Liver (tissue), 9 donors: Measurements from ENCODE around the gene ARGFX. TPM values are rescaled to one million over a fixed set of nuclear protein-coding genes. Genes with fewer than 3 reads are reported as not detected.

ENCODE experiments used
- DNase-seq: peaks from one replicate; pipeline ENCODE4 v3.0.0-alpha.2; 2017; ENCODE audit warnings: low spot score
- H3K27ac ChIP-seq, 2 donors: one replicate each; pipeline ENCODE4 v1.7.0; 2013; ENCODE audit warnings: inconsistent platforms in 2 of 2, low read length in 2 of 2, control low read depth in 1 of 2, low read depth in 1 of 2, mild to moderate bottlenecking in 1 of 2
- H3K27me3 ChIP-seq, 4 donors: one replicate each; pipeline versions ENCODE4 v1.6.1 to v1.7.0; 2013; ENCODE audit warnings: low read length in 3 of 4, inconsistent platforms in 1 of 4, mild to moderate bottlenecking in 1 of 4, moderate library complexity in 1 of 4; ENCODE audit not compliant: control insufficient read depth in 4 of 4, insufficient read depth in 4 of 4
- H3K36me3 ChIP-seq, 4 donors: one replicate each; pipeline versions ENCODE4 v1.6.1 to v1.7.0; 2013; ENCODE audit warnings: low read length in 3 of 4, mild to moderate bottlenecking in 3 of 4, low read depth in 1 of 4, moderate library complexity in 1 of 4; ENCODE audit not compliant: control insufficient read depth in 4 of 4, insufficient read depth in 3 of 4
- H3K4me1 ChIP-seq, 4 donors: one replicate each; pipeline versions ENCODE4 v1.6.1 to v1.7.0; 2013; ENCODE audit warnings: low read length in 3 of 4, mild to moderate bottlenecking in 3 of 4, moderate library complexity in 1 of 4; ENCODE audit not compliant: control insufficient read depth in 4 of 4, insufficient read depth in 4 of 4
- H3K4me3 ChIP-seq, 3 donors: one replicate each; pipeline versions ENCODE4 v1.6.1 to v1.7.0; 2013; ENCODE audit warnings: low read length in 3 of 3, control low read depth in 1 of 3, low read depth in 1 of 3, mild to moderate bottlenecking in 1 of 3
- H3K9ac ChIP-seq, 2 donors: one replicate each; pipeline ENCODE4 v1.7.0; 2013; ENCODE audit warnings: low read length in 2 of 2, mild to moderate bottlenecking in 2 of 2, moderate library complexity in 2 of 2, control low read depth in 1 of 2, low read depth in 1 of 2
- H3K9me3 ChIP-seq, 4 donors: one replicate each; pipeline versions ENCODE4 v1.6.1 to v1.7.0; 2013; ENCODE audit warnings: low read length in 3 of 4; ENCODE audit not compliant: control insufficient read depth in 4 of 4
- ATF3 ChIP-seq: IDR thresholded peaks from 2 replicates; pipeline ENCODE4 v1.6.1; 2016; ENCODE audit warnings: antibody characterized with exemption
- CTCF ChIP-seq: fragments of 150-350 bp; IDR thresholded peaks from 2 replicates; pipeline ENCODE4 v1.5.1; 2017; ENCODE audit warnings: improper control_type of control experiment, low read depth, low read length; ENCODE audit not compliant: missing input control
- FOXA1 ChIP-seq: IDR thresholded peaks from 2 replicates; pipeline ENCODE4 v1.6.1; 2016; ENCODE audit warnings: antibody characterized with exemption
- FOXA2 ChIP-seq: IDR thresholded peaks from 2 replicates; pipeline ENCODE4 v1.6.1; 2016; ENCODE audit warnings: antibody characterized with exemption
- GABPA ChIP-seq, 2 donors: IDR thresholded peaks in 1 of 2; conservative IDR thresholded peaks in 1 of 2; 2 replicates each; pipeline ENCODE4 v1.6.1; 2016; ENCODE audit warnings: antibody characterized with exemption in 2 of 2, mild to moderate bottlenecking in 1 of 2, moderate library complexity in 1 of 2
- HNF4A ChIP-seq, 2 donors: conservative IDR thresholded peaks; 2 replicates each; pipeline ENCODE4 v1.6.1; 2016; ENCODE audit warnings: antibody characterized with exemption in 2 of 2, mild to moderate bottlenecking in 2 of 2
- HNF4G ChIP-seq: IDR thresholded peaks from 2 replicates; pipeline ENCODE4 v1.6.1; 2016; ENCODE audit warnings: antibody characterized with exemption
- JUND ChIP-seq, 2 donors: IDR thresholded peaks; 2 replicates each; pipeline ENCODE4 v1.6.1; 2016; ENCODE audit warnings: antibody characterized with exemption in 2 of 2
- NR2F2 ChIP-seq: IDR thresholded peaks from 2 replicates; pipeline ENCODE4 v1.6.1; 2016; ENCODE audit warnings: antibody characterized with exemption
- SP1 ChIP-seq: IDR thresholded peaks from 2 replicates; pipeline ENCODE4 v1.6.1; 2018; ENCODE audit warnings: antibody characterized with exemption, mild to moderate bottlenecking
- YY1 ChIP-seq: IDR thresholded peaks from 2 replicates; pipeline ENCODE4 v1.6.1; 2016; ENCODE audit warnings: antibody characterized with exemption, mild to moderate bottlenecking
- ZBTB33 ChIP-seq: IDR thresholded peaks from 2 replicates; pipeline ENCODE4 v1.6.1; 2016; ENCODE audit warnings: antibody characterized with exemption
- WGBS: extraction: QIAGEN DNeasy Blood & Tissue Kit; methylation state at CpG from one replicate; pipeline ENCODE4 v1.1.7; 2013; 5-methylcytosine and 5-hydroxymethylcytosine counted together
- polyA plus RNA-seq, 2 donors: library from polyadenylated mRNA; stranded (reverse) in 1 of 2; unstranded in 1 of 2; fragments of 200-250 nt in 1 of 2; fragments of >200 nt in 1 of 2; fragmentation: Nextera tagmentation in 1 of 2; extraction: Ambion mirVana in 1 of 2; gene quantifications; one replicate each; pipeline versions ENCODE4 v1.2.1 to v1.2.3, GENCODE V29; 2013 to 2015
- total RNA-seq, 2 donors: library from RNA; depleted of rRNA; stranded (reverse); fragments of >200 nt; gene quantifications; one replicate each; pipeline ENCODE4 v1.2.3, GENCODE V29; 2014
- TF ChIP-seq, protein P1 (sequence below): IDR thresholded peaks from 2 replicates; pipeline ENCODE4 v1.6.1; 2016; ENCODE audit warnings: antibody characterized with exemption
- TF ChIP-seq, protein P2 (sequence below): IDR thresholded peaks from 2 replicates; pipeline ENCODE4 v1.6.1; 2016; ENCODE audit warnings: antibody characterized with exemption, mild to moderate bottlenecking
- donor health status: healthy.
- donor health status: healthy.
- donor health status: healthy.
- donor health status: healthy.
- donor health status: healthy.

Gene ARGFX
- total and polyA plus RNA-seq, 4 donors = not detected

- WGBS = 43% methylated on average over 4 of the region's 4 CpGs
- Histone ChIP-seq H3K27me3 (no peaks in the 10 kb centered on the region), H3K4me3 (no peak overlapping the region), H3K27ac (no peak overlapping the region), H3K36me3 (no peaks in the 10 kb centered on the region), H3K4me1 (no peaks in the 10 kb centered on the region), H3K9ac (no peak overlapping the region), H3K9me3 (no peaks in the 10 kb centered on the region)
- TF ChIP-seq HNF4A (conservative IDR thresholded peaks at IDR 0.05) = no peak
- TF ChIP-seq FOXA1 = no peak
- no peak for TF ChIP-seq GABPA (IDR thresholded peaks at IDR 0.05 in 1 of 2, conservative IDR thresholded peaks at IDR 0.05 in 1 of 2)
- TF ChIP-seq ATF3 = no peak
- TF ChIP-seq FOXA2 = no peak
- no peak for TF ChIP-seq NR2F2
- no peak for TF ChIP-seq ZBTB33
- no peak for TF ChIP-seq JUND (IDR thresholded peaks at IDR 0.05)
- no peak for TF ChIP-seq CTCF
- no peak for TF ChIP-seq HNF4G
- TF ChIP-seq, protein P1, sequence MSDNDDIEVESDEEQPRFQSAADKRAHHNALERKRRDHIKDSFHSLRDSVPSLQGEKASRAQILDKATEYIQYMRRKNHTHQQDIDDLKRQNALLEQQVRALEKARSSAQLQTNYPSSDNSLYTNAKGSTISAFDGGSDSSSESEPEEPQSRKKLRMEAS = no peak
- TF ChIP-seq, protein P2, sequence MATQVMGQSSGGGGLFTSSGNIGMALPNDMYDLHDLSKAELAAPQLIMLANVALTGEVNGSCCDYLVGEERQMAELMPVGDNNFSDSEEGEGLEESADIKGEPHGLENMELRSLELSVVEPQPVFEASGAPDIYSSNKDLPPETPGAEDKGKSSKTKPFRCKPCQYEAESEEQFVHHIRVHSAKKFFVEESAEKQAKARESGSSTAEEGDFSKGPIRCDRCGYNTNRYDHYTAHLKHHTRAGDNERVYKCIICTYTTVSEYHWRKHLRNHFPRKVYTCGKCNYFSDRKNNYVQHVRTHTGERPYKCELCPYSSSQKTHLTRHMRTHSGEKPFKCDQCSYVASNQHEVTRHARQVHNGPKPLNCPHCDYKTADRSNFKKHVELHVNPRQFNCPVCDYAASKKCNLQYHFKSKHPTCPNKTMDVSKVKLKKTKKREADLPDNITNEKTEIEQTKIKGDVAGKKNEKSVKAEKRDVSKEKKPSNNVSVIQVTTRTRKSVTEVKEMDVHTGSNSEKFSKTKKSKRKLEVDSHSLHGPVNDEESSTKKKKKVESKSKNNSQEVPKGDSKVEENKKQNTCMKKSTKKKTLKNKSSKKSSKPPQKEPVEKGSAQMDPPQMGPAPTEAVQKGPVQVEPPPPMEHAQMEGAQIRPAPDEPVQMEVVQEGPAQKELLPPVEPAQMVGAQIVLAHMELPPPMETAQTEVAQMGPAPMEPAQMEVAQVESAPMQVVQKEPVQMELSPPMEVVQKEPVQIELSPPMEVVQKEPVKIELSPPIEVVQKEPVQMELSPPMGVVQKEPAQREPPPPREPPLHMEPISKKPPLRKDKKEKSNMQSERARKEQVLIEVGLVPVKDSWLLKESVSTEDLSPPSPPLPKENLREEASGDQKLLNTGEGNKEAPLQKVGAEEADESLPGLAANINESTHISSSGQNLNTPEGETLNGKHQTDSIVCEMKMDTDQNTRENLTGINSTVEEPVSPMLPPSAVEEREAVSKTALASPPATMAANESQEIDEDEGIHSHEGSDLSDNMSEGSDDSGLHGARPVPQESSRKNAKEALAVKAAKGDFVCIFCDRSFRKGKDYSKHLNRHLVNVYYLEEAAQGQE = no peak
- no peak for TF ChIP-seq YY1
- TF ChIP-seq SP1 = no peak
- no peak for DNase-seq
Measured at GRCh38 chr3:121601212-121601812, 33.6 kb downstream of the ARGFX start.

GRCh38 chr3:121604759-121605158, 37.0 kb downstream of the ARGFX start:
- Histone ChIP-seq H3K27ac (no peak overlapping the region), H3K36me3 (no peaks in the 10 kb centered on the region), H3K4me3 (no peak overlapping the region), H3K9me3 (no peaks in the 10 kb centered on the region), H3K27me3 (no peaks in the 10 kb centered on the region), H3K9ac (no peak overlapping the region), H3K4me1 (no peaks in the 10 kb centered on the region)
- no peak for DNase-seq
- WGBS = 99% methylated on average over 2 of the region's 2 CpGs
- TF ChIP-seq HNF4A (conservative IDR thresholded peaks at IDR 0.05) (no peak), JUND (IDR thresholded peaks at IDR 0.05) (no peak), YY1 (no peak), CTCF (no peak), ZBTB33 (no peak)
- TF ChIP-seq, protein P1 = no peak
- TF ChIP-seq, protein P2 = no peak
